A549 (cell line): ENCODE data around the gene RASL10B. TPM values are rescaled to one million over a fixed set of nuclear protein-coding genes. Genes with fewer than 3 reads are reported as not detected.

Source experiments
- ATAC-seq, 2 experiments: fragments of 200-7000 bp in 1 of 2; fragments of >200 bp in 1 of 2; cut with Nextera tagmentation in 1 of 2; cut with Tn5 transposase in 1 of 2; 3 replicates each; pipeline versions ENCODE4 v1.8.0 to v1.9.1; 2018 to 2020; ENCODE audit warnings: mild to moderate bottlenecking in 1 of 2, moderate library complexity in 1 of 2
- CTCF ChIA-PET: fragments of 300-600 bp; sonication (Branson Sonifier 250); formaldehyde crosslinking; extraction: SDS; loops from one replicate; lab custom pipeline; 2021; ENCODE audit warnings: antibody characterized with exemption, inconsistent platforms; lab: Yijun Ruan, JAX
- POLR2A ChIA-PET: fragments of 350-600 bp; formaldehyde crosslinking; extraction: SDS; loops from one replicate; lab custom pipeline; 2021; ENCODE audit warnings: antibody characterized with exemption, inconsistent platforms; lab: Yijun Ruan, JAX
- DNase-seq, 2 experiments: peaks; one replicate each; pipeline versions ENCODE4 v3.0.0 to v3.0.0-alpha.2; 2011 to 2016; ENCODE audit warnings: low read depth in 1 of 2, low spot score in 1 of 2
- FAIRE-seq: peaks from 2 replicates; lab custom pipeline; 2011; peaks lifted over from hg19 to GRCh38; lab: Jason Lieb, UNC
- H3K27ac ChIP-seq, 2 experiments: fragments of >200 bp; sonication (Bioruptor Twin); formaldehyde crosslinking; 3 replicates each; pipeline ENCODE4 v1.5.1; 2016 to 2017
- H3K4me1 ChIP-seq: fragments of >200 bp; sonication (Bioruptor Twin); formaldehyde crosslinking; 3 replicates; pipeline ENCODE4 v1.6.1; 2016
- H3K4me2 ChIP-seq: fragments of >200 bp; sonication (Bioruptor Twin); formaldehyde crosslinking; 3 replicates; pipeline ENCODE4 v1.6.1; 2016
- H3K4me3 ChIP-seq: fragments of >200 bp; sonication (Bioruptor Twin); formaldehyde crosslinking; 3 replicates; pipeline ENCODE4 v1.5.1; 2016
- H3K9me3 ChIP-seq: fragments of >200 bp; sonication (Bioruptor Twin); formaldehyde crosslinking; 3 replicates; pipeline ENCODE4 v1.6.1; 2016
- BHLHE40 ChIP-seq: IDR thresholded peaks from 2 replicates; pipeline ENCODE4 v1.6.1; 2012; ENCODE audit warnings: low read depth, low read length, inconsistent platforms
- CBX8 ChIP-seq: fragments of 200-600 bp; sonication (generic); IDR thresholded peaks from 2 replicates; pipeline ENCODE4 v1.6.1; 2016
- CEBPB ChIP-seq, 2 experiments: fragments of >200 bp in 1 of 2; sonication (Bioruptor Twin) in 1 of 2; formaldehyde crosslinking in 1 of 2; IDR thresholded peaks; 2 replicates each; pipeline ENCODE4 v1.6.1; 2012 to 2016
- EHMT2 ChIP-seq: fragments of 200-600 bp; sonication (generic); IDR thresholded peaks from 2 replicates; pipeline ENCODE4 v1.6.1; 2016; ENCODE audit warnings: antibody characterized with exemption, low read depth, mild to moderate bottlenecking, moderate library complexity
- FOSL2 ChIP-seq, 2 experiments: fragments of 450-650 bp in 1 of 2; fragments of >200 bp in 1 of 2; sonication (Bioruptor Twin) in 1 of 2; formaldehyde crosslinking; IDR thresholded peaks; 2 replicates each; pipeline versions ENCODE4 v1.5.0 to v1.6.1; 2016 to 2020; ENCODE audit warnings: mild to moderate bottlenecking in 1 of 2, moderate library complexity in 1 of 2
- FOXS1 ChIP-seq: fragments of 250-450 bp; sonication (Bioruptor Pico); IDR thresholded peaks from 2 replicates; pipeline ENCODE4 v1.5.0; 2020; ENCODE audit warnings: mild to moderate bottlenecking, moderate library complexity
- HDAC2 ChIP-seq: fragments of 200-600 bp; sonication (generic); IDR thresholded peaks from 2 replicates; pipeline ENCODE4 v1.6.1; 2016
- HOXA7 ChIP-seq: fragments of 250-450 bp; sonication (Bioruptor Pico); IDR thresholded peaks from 2 replicates; pipeline ENCODE4 v1.5.0; 2020; ENCODE audit warnings: mild to moderate bottlenecking, moderate library complexity
- HOXB5 ChIP-seq: fragments of 250-450 bp; sonication (Bioruptor Pico); IDR thresholded peaks from 2 replicates; pipeline ENCODE4 v1.5.0; 2020; ENCODE audit warnings: mild to moderate bottlenecking, moderate library complexity
- KDM5A ChIP-seq: fragments of 200-600 bp; sonication (generic); IDR thresholded peaks from 2 replicates; pipeline ENCODE4 v1.6.1; 2016; ENCODE audit warnings: antibody characterized with exemption, mild to moderate bottlenecking
- MAFK ChIP-seq: fragments of 450-650 bp; IDR thresholded peaks from 2 replicates; pipeline ENCODE4 v1.6.1; 2014; ENCODE audit not compliant: partially characterized antibody
- NFE2L2 ChIP-seq: fragments of 150-350 bp; conservative IDR thresholded peaks from 2 replicates; pipeline ENCODE4 v1.6.1; 2014; ENCODE audit warnings: low read length
- NPAS2 ChIP-seq: fragments of 250-450 bp; sonication (Bioruptor Pico); IDR thresholded peaks from 2 replicates; pipeline ENCODE4 v1.8.0; 2022; ENCODE audit warnings: mild to moderate bottlenecking, moderate library complexity, borderline replicate concordance
- NR3C1 ChIP-seq: fragments of >200 bp; sonication (Bioruptor Twin); formaldehyde crosslinking; IDR thresholded peaks from 3 replicates; pipeline ENCODE4 v1.6.1; 2017
- POLR2A ChIP-seq: IDR thresholded peaks from 2 replicates; pipeline ENCODE4 v1.6.1; 2012; ENCODE audit warnings: mild to moderate bottlenecking, low read length
- RAD21 ChIP-seq, 2 experiments: fragments of >200 bp in 1 of 2; sonication (Bioruptor Twin) in 1 of 2; formaldehyde crosslinking in 1 of 2; IDR thresholded peaks in 1 of 2; conservative IDR thresholded peaks in 1 of 2; 2 replicates in 1 of 2; 3 replicates in 1 of 2; pipeline ENCODE4 v1.6.1; 2012 to 2018; ENCODE audit warnings: inconsistent platforms in 1 of 2
- RCOR1 ChIP-seq: fragments of 150-350 bp; IDR thresholded peaks from 2 replicates; pipeline ENCODE4 v1.6.1; 2014; ENCODE audit warnings: antibody characterized with exemption, low read length, low read depth
- RNF2 ChIP-seq: fragments of 200-600 bp; sonication (generic); IDR thresholded peaks from 2 replicates; pipeline ENCODE4 v1.6.1; 2016; ENCODE audit warnings: low read depth, mild to moderate bottlenecking, antibody characterized with exemption, moderate library complexity, borderline replicate concordance
- ZC3H11A ChIP-seq: fragments of 450-650 bp; IDR thresholded peaks from 2 replicates; pipeline ENCODE4 v1.6.1; 2014; ENCODE audit warnings: antibody characterized with exemption, mild to moderate bottlenecking
- ZFP36 ChIP-seq: fragments of 450-650 bp; IDR thresholded peaks from 2 replicates; pipeline ENCODE4 v1.6.1; 2014; ENCODE audit warnings: borderline replicate concordance; ENCODE audit not compliant: partially characterized antibody
- WGBS: methylation state at CpG from one replicate; pipeline ENCODE4 v1.1.6; 2017; ENCODE audit errors: missing lambda C conversion rate; 5-methylcytosine and 5-hydroxymethylcytosine counted together
- polyA plus RNA-seq, 4 experiments: library from polyadenylated mRNA; depleted of rRNA in 3 of 4; stranded (reverse); fragments of >200 nt; fragmentation: RNase III in 1 of 4; extraction: RNeasy Plus Mini Kit Qiagen cat#74134 plus additional on column Dnase treatment in 1 of 4; gene quantifications; 2 replicates in 3 of 4; 3 replicates in 1 of 4; pipeline ENCODE4 v1.2.3, GENCODE V29; 2011 to 2017
- TF ChIP-seq, protein P1 (sequence below): IDR thresholded peaks from 2 replicates; pipeline ENCODE4 v1.6.1; 2012
- TF ChIP-seq, protein P2 (sequence below): fragments of 150-350 bp; IDR thresholded peaks from 2 replicates; pipeline ENCODE4 v1.6.1; 2014; ENCODE audit warnings: low read depth, mild to moderate bottlenecking, low read length
- TF ChIP-seq, protein P3 (sequence below): IDR thresholded peaks from 2 replicates; pipeline ENCODE4 v1.6.1; 2012; ENCODE audit warnings: low read depth, borderline replicate concordance
- TF ChIP-seq, protein P4 (sequence below): fragments of 250-450 bp; sonication (Bioruptor Pico); IDR thresholded peaks from 2 replicates; pipeline ENCODE4 v1.5.0; 2021; ENCODE audit warnings: mild to moderate bottlenecking, moderate library complexity, borderline replicate concordance
- TF ChIP-seq, protein P5 (sequence below): fragments of >200 bp; sonication (Bioruptor Twin); formaldehyde crosslinking; IDR thresholded peaks from 3 replicates; pipeline ENCODE4 v1.5.1; 2016
- TF ChIP-seq, protein P6 (sequence below): fragments of >200 bp; sonication (Bioruptor Twin); formaldehyde crosslinking; IDR thresholded peaks from 3 replicates; pipeline ENCODE4 v1.6.1; 2016
- TF ChIP-seq, protein P7 (sequence below): fragments of 450-650 bp; IDR thresholded peaks from 2 replicates; pipeline ENCODE4 v1.6.1; 2014; ENCODE audit warnings: antibody characterized with exemption

Gene RASL10B
- polyA plus RNA-seq, 2 of the 4 experiments (the other 2 are of a cell fraction), result 0.05 to 0.26 TPM

DNA sequence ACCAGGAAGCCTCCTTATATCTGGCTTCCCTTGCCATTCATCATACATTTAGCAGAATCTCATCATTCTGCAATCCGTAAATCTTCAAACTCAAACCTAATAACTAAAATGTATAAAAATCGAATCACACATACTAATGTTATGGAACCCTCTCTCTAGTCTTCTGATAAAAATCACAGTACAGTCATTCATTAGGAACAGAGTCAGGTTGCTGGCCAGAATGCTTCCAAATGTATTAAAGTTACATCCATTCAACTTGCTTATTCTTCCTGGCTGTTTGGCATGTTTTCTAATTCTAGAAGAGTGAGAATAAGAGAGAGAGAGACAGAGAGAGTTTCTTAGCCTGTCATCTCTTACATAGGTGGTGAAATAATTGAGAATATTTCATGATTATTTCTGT is 16.5 kb upstream of the RASL10B start:
- Histone ChIP-seq H3K4me2 (no peak overlapping the region), H3K9me3 (no peaks in the 10 kb centered on the region), H3K4me3 (no peak overlapping the region), H3K27ac (no peak overlapping the region), H3K4me1 (peaks cover 3% of the 10 kb centered on the region; the same call in 1 of the 3 replicates)
- no peak for ATAC-seq
- POLR2A ChIA-PET, result no interaction called here
- no peak for FAIRE-seq
- CTCF ChIA-PET, result interaction anchor here (1.2 to 27.6 kb wide), 4 partner anchors 12 to 49 kb away, joined by 3 to 377 read pairs (median 4); partner anchors contain the start of gene GAS2L2
- no peak for DNase-seq
- TF ChIP-seq RNF2 (no peak), NFE2L2 (no peak), POLR2A (no peak), RAD21 (conservative IDR thresholded peaks at IDR 0.05 in 1 of 2, IDR thresholded peaks at IDR 0.05 in 1 of 2) (no peak), MAFK (no peak), HOXB5 (CRISPR knock-in tag) (no peak), FOXS1 (CRISPR knock-in tag) (no peak), ZC3H11A (no peak), ZFP36 (no peak), KDM5A (no peak), CBX8 (no peak)
- TF ChIP-seq, protein P1, sequence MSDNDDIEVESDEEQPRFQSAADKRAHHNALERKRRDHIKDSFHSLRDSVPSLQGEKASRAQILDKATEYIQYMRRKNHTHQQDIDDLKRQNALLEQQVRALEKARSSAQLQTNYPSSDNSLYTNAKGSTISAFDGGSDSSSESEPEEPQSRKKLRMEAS, result no peak
- TF ChIP-seq, protein P2, sequence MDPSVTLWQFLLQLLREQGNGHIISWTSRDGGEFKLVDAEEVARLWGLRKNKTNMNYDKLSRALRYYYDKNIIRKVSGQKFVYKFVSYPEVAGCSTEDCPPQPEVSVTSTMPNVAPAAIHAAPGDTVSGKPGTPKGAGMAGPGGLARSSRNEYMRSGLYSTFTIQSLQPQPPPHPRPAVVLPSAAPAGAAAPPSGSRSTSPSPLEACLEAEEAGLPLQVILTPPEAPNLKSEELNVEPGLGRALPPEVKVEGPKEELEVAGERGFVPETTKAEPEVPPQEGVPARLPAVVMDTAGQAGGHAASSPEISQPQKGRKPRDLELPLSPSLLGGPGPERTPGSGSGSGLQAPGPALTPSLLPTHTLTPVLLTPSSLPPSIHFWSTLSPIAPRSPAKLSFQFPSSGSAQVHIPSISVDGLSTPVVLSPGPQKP, result no peak
- TF ChIP-seq, protein P3, sequence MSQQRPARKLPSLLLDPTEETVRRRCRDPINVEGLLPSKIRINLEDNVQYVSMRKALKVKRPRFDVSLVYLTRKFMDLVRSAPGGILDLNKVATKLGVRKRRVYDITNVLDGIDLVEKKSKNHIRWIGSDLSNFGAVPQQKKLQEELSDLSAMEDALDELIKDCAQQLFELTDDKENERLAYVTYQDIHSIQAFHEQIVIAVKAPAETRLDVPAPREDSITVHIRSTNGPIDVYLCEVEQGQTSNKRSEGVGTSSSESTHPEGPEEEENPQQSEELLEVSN, result no peak
- TF ChIP-seq, protein P4, sequence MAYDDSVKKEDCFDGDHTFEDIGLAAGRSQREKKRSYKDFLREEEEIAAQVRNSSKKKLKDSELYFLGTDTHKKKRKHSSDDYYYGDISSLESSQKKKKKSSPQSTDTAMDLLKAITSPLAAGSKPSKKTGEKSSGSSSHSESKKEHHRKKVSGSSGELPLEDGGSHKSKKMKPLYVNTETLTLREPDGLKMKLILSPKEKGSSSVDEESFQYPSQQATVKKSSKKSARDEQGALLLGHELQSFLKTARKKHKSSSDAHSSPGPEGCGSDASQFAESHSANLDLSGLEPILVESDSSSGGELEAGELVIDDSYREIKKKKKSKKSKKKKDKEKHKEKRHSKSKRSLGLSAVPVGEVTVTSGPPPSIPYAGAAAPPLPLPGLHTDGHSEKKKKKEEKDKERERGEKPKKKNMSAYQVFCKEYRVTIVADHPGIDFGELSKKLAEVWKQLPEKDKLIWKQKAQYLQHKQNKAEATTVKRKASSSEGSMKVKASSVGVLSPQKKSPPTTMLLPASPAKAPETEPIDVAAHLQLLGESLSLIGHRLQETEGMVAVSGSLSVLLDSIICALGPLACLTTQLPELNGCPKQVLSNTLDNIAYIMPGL (CRISPR knock-in tag), result no peak
- TF ChIP-seq, protein P5, sequence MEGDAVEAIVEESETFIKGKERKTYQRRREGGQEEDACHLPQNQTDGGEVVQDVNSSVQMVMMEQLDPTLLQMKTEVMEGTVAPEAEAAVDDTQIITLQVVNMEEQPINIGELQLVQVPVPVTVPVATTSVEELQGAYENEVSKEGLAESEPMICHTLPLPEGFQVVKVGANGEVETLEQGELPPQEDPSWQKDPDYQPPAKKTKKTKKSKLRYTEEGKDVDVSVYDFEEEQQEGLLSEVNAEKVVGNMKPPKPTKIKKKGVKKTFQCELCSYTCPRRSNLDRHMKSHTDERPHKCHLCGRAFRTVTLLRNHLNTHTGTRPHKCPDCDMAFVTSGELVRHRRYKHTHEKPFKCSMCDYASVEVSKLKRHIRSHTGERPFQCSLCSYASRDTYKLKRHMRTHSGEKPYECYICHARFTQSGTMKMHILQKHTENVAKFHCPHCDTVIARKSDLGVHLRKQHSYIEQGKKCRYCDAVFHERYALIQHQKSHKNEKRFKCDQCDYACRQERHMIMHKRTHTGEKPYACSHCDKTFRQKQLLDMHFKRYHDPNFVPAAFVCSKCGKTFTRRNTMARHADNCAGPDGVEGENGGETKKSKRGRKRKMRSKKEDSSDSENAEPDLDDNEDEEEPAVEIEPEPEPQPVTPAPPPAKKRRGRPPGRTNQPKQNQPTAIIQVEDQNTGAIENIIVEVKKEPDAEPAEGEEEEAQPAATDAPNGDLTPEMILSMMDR, result no peak
- 90% methylated on average over 2 of the region's 2 CpGs for WGBS

DNA sequence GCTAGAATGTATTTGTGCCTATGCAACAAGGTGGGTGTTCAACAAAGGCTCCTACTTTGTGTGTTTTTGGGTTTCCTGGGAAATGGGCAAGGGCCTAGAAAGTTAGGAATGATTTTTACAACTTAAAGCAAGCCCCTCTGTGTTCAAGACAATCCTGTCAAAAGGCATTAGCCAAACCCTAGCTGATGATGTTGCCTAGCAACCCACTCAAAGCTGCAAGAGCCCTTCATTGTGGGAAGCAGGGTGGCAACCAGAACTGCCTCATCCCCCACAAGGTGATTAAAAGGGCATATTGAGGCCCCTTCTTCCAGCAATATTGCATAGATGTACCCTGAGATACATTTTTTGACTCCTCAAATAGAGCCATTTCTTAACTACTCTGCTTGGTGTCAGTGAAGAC is 16.0 kb upstream of the RASL10B start:
- ChIA-PET POLR2A (interaction anchor here (0.5 to 1.4 kb wide), 2 partner anchors 49 to 98 kb away, joined by 3 to 4 read pairs; no protein-coding TSS in a partner anchor), CTCF (interaction anchor here (1.2 to 27.6 kb wide), 4 partner anchors 12 to 49 kb away, joined by 3 to 377 read pairs (median 4); partner anchors contain the start of gene GAS2L2)
- DNase-seq, result no peak
- no peaks in the 10 kb centered on the region for H3K4me1 ChIP-seq
- no peak for ATAC-seq
- H3K4me3 ChIP-seq, result no peak overlapping the region
- H3K27ac ChIP-seq, result no peak overlapping the region
- no peak for FAIRE-seq
- H3K4me2 ChIP-seq, result no peak overlapping the region
- H3K9me3 ChIP-seq, result no peaks in the 10 kb centered on the region
- TF ChIP-seq HOXB5 (CRISPR knock-in tag), result no peak
- TF ChIP-seq, protein P3, result no peak
- no peak for TF ChIP-seq KDM5A
- TF ChIP-seq MAFK, result no peak
- no peak for TF ChIP-seq NR3C1
- no peak for TF ChIP-seq HDAC2
- TF ChIP-seq EHMT2, result no peak
- TF ChIP-seq FOSL2 (IDR thresholded peaks at IDR 0.05), result no peak
- TF ChIP-seq FOSL2 (CRISPR knock-in tag; IDR thresholded peaks at IDR 0.05), result no peak
- no peak for TF ChIP-seq RNF2
- TF ChIP-seq CBX8, result no peak
- no peak for TF ChIP-seq RCOR1
- TF ChIP-seq NPAS2, result no peak
- TF ChIP-seq BHLHE40, result no peak
- TF ChIP-seq, protein P6, sequence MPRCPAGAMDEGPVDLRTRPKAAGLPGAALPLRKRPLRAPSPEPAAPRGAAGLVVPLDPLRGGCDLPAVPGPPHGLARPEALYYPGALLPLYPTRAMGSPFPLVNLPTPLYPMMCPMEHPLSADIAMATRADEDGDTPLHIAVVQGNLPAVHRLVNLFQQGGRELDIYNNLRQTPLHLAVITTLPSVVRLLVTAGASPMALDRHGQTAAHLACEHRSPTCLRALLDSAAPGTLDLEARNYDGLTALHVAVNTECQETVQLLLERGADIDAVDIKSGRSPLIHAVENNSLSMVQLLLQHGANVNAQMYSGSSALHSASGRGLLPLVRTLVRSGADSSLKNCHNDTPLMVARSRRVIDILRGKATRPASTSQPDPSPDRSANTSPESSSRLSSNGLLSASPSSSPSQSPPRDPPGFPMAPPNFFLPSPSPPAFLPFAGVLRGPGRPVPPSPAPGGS, result no peak
- TF ChIP-seq HOXA7 (CRISPR knock-in tag), result no peak
- TF ChIP-seq, protein P7, sequence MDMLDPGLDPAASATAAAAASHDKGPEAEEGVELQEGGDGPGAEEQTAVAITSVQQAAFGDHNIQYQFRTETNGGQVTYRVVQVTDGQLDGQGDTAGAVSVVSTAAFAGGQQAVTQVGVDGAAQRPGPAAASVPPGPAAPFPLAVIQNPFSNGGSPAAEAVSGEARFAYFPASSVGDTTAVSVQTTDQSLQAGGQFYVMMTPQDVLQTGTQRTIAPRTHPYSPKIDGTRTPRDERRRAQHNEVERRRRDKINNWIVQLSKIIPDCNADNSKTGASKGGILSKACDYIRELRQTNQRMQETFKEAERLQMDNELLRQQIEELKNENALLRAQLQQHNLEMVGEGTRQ, result no peak
- TF ChIP-seq CEBPB (IDR thresholded peaks at IDR 0.05), result no peak
